NB4 (cell line): ENCODE results near the gene HCK.

Experiments
- DNase-seq: peaks from one replicate; pipeline ENCODE4 v3.0.0; 2010; ENCODE audit warnings: low read depth
- H3K4me3 ChIP-seq: one replicate; pipeline ENCODE4 v1.5.1; 2011; ENCODE audit warnings: mild to moderate bottlenecking, low read depth, low read length, moderate library complexity
- CTCF ChIP-seq: IDR thresholded peaks from one replicate; pipeline ENCODE4 v1.5.1; 2012; ENCODE audit warnings: low read depth, low read length
- MYC ChIP-seq: IDR thresholded peaks from 2 replicates; pipeline ENCODE4 v1.6.1; 2011; ENCODE audit warnings: low read depth, low read length
- POLR2A ChIP-seq: IDR thresholded peaks from 2 replicates; pipeline ENCODE4 v1.6.1; 2011; ENCODE audit warnings: mild to moderate bottlenecking; ENCODE audit not compliant: insufficient read length; ENCODE audit errors: extremely low read depth
- TF ChIP-seq, protein P1 (sequence below): IDR thresholded peaks from 2 replicates; pipeline ENCODE4 v1.6.1; 2011; ENCODE audit warnings: low read depth, low read length

Gene HCK

DNA sequence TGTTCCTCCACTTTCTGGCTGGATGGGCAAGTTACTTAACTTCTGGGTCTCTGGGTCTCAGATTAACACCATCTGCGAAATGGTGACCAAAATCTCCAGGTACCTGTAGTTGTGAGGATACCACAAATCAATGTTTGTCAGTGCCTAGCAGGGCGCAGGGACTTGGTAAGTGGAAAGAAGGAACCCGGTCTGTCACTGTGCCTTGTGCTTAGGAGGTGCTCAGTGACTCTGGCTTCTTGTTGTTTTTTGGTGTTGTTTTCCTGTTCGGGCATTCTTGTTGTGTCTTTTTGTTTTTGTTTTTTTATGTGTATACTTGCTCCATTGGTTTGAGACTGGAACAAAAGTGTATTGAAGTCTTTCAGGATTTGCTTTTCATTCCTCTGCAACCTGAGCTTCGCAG is 75.3 kb downstream of the HCK start:
- no peak overlapping the region for H3K4me3 ChIP-seq
- DNase-seq: no peak
- TF ChIP-seq MYC (no peak), POLR2A (no peak), CTCF (no peak)
- TF ChIP-seq, protein P1, sequence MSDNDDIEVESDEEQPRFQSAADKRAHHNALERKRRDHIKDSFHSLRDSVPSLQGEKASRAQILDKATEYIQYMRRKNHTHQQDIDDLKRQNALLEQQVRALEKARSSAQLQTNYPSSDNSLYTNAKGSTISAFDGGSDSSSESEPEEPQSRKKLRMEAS: no peak

GRCh38 chr20:32128167-32128566 is 76.1 kb downstream of the HCK start:
- DNase-seq: no peak
- H3K4me3 ChIP-seq: no peak overlapping the region
- no peak for TF ChIP-seq CTCF
- TF ChIP-seq POLR2A: no peak
- TF ChIP-seq, protein P1: no peak
- no peak for TF ChIP-seq MYC

DNA sequence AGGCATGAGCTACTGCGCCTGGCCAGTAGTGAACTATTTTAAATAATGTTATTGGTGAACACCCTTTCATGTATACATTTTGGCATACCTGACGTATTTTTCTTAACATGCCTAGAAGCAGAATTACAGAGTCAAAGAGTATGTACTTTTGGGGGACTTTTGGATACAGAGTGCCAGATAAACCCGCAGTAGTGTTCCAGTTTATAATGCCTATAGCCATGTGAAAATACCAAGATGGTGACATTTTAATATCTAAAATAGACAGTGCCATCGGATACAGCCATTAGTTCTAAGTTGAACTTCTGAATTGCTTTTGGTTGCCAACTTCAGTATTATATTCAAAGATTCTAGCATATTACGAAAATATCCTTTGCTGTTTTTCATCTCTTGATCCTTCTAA is 77.8 kb downstream of the HCK start:
- no peak overlapping the region for H3K4me3 ChIP-seq
- DNase-seq: no peak
- no peak for TF ChIP-seq MYC
- no peak for TF ChIP-seq POLR2A
- TF ChIP-seq CTCF: no peak
- TF ChIP-seq, protein P1: no peak

DNA sequence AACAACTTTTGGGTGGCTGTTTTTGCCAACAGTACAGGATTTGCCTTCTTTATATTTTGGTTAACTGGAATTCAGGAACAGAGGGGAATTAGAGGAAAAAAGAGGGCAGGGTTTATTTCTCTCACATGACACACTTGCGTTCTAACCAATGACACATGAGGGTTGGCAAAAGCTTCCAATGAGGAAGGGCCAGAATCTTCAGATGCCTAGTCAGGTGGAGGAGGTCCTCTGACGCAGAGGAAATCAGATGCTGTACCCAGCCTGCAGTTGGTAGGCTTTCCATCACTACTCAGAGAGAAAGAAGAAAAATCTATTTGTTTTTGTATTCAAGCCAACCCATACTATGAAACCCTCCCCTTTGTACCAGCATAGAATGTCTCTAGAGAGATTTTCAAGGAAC is 78.3 kb downstream of the HCK start:
- TF ChIP-seq CTCF (no peak), POLR2A (no peak), MYC (no peak)
- TF ChIP-seq, protein P1: no peak
- DNase-seq: no peak

DNA sequence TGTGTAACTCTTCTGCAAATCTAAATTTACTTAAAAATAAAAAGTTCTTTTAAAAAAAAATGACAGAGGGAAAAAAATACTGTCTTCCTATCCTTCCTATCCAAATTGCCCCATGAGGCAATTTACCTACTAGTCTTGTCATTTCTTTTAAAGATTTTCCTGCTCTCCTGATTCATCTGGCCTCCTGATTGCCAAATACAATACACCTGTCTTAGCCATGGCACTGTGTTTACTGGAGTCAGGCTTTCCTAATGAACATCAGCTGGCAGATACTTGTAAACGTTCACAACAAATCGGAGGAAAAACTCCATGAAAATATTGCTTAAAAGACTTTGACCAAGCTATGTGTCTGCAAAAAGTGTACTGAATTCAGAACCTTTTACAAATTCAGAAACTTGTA is 78.9 kb downstream of the HCK start:
- TF ChIP-seq, protein P1: no peak
- TF ChIP-seq POLR2A (no peak), CTCF (no peak), MYC (no peak)
- DNase-seq: no peak
- H3K4me3 ChIP-seq: no peak overlapping the region

More for the DNA sequence above, 78.3 kb downstream of the HCK start:
- no peak overlapping the region for H3K4me3 ChIP-seq

GRCh38 chr20:32132911-32133549 is 81.0 kb downstream of the HCK start:
- no peak overlapping the region for H3K4me3 ChIP-seq
- no peak for DNase-seq
- no peak for TF ChIP-seq MYC
- TF ChIP-seq CTCF: no peak
- TF ChIP-seq POLR2A: no peak
- TF ChIP-seq, protein P1: no peak
